GM18519 (cell line): ENCODE measurements around the gene DIS3L2.
"Not testable (repeated sequence)": the region's sequence is repeated elsewhere in the genome, so short reads cannot be mapped to it uniquely, and the experiment has no call there.

ENCODE experiments used
- ATAC-seq: cut with Tn5 transposase; IDR thresholded peaks from one replicate; pipeline ENCODE4 v1.9.1; 2021; ENCODE audit warnings: mild to moderate bottlenecking, moderate library complexity; ENCODE audit not compliant: unreplicated experiment, low FRiP score

Gene DIS3L2

GRCh38 chr2:232327105-232328031 is 365.9 kb downstream of the DIS3L2 start:
- ATAC-seq, result no peak

- no peak for ATAC-seq
These were observed 366.5 kb downstream of the DIS3L2 start for GRCh38 chr2:232328032-232328422.

GRCh38 chr2:232328516-232329460 is 367.3 kb downstream of the DIS3L2 start:
- no peak for ATAC-seq

- ATAC-seq, result no peak
These were observed 368.2 kb downstream of the DIS3L2 start for GRCh38 chr2:232329716-232330067.

GRCh38 chr2:232330068-232330999 is 368.8 kb downstream of the DIS3L2 start:
- no peak for ATAC-seq

GRCh38 chr2:232331061-232331460 is 369.5 kb downstream of the DIS3L2 start:
- ATAC-seq, result not testable (repeated sequence)

GRCh38 chr2:232331641-232332040 is 370.1 kb downstream of the DIS3L2 start:
- ATAC-seq, result not testable (repeated sequence)

- not testable (repeated sequence) for ATAC-seq
These were observed 370.9 kb downstream of the DIS3L2 start for GRCh38 chr2:232332244-232332939.

GRCh38 chr2:232332940-232333259 is 371.4 kb downstream of the DIS3L2 start:
- ATAC-seq, result no peak

GRCh38 chr2:232333361-232334135 is 372.0 kb downstream of the DIS3L2 start:
- ATAC-seq, result no peak

GRCh38 chr2:232334136-232334884 is 372.8 kb downstream of the DIS3L2 start:
- not testable (repeated sequence) for ATAC-seq

GRCh38 chr2:232334885-232335205 is 373.3 kb downstream of the DIS3L2 start:
- ATAC-seq, result not testable (repeated sequence)

- not testable (repeated sequence) for ATAC-seq
These were observed 373.8 kb downstream of the DIS3L2 start for GRCh38 chr2:232335206-232335858.

GRCh38 chr2:232335859-232336215 is 374.3 kb downstream of the DIS3L2 start:
- ATAC-seq, result no peak

GRCh38 chr2:232336241-232336736 is 374.8 kb downstream of the DIS3L2 start:
- ATAC-seq, result no peak

- no peak for ATAC-seq
These were observed 375.6 kb downstream of the DIS3L2 start for GRCh38 chr2:232336981-232337720.
